Activated CD4-positive, alpha-beta T cell treated with anti-CD3 and anti-CD28 coated beads, Interleukin-2, amount 50 U/mL, for 48 hours (primary cell): ENCODE data around the gene SLC25A27.
"Not testable (repeated sequence)": the region's sequence is repeated elsewhere in the genome, so short reads cannot be mapped to it uniquely, and the experiment has no call there.

Experiments used
- DNase-seq, 2 experiments: peaks; one replicate each; pipeline ENCODE4 v3.0.0-alpha.2; 2020

Gene SLC25A27, protein sequence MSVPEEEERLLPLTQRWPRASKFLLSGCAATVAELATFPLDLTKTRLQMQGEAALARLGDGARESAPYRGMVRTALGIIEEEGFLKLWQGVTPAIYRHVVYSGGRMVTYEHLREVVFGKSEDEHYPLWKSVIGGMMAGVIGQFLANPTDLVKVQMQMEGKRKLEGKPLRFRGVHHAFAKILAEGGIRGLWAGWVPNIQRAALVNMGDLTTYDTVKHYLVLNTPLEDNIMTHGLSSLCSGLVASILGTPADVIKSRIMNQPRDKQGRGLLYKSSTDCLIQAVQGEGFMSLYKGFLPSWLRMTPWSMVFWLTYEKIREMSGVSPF

DNA sequence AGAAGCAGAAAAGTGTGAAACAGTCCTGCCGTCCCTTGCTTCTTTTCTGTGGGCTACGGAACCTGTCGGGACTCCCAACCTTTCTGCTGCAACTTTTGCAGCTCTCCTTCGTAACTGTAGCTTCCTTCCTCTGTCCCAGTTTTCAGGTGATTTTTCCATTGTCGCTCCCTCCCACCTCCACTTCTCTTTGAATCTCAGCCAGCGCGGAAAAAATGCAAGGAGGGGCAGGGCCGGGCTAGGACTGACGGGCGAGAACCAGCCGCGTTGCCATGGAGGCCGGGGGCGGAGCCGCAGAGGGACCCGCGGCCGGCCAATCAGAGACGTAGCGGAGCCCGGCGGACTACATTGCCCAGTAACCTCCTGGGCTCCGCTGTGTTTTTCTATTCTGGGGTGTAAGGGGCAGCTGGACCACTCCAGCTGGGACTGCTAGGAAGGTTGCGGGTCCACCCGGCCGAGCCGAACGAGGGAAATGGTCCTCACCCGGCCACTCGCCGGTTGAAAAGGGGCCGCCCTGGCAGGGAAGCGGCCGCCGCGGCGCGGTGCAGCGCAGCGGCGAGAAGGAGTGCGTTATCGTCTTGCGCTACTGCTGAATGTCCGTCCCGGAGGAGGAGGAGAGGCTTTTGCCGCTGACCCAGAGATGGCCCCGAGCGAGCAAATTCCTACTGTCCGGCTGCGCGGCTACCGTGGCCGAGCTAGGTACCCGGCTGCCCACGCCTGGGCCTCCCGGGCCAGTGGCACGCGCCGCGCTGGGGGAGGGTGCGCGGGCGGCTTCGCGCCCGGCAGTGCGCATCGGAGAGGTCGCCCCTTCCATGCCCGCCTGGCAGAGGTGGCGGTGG, at the start of gene SLC25A27, which contains the start of gene CYP39A1:
Gene SLC25A27 (plus strand): TSS at position 373 of the 836 bp plus-strand sequence. CDS start 218 bp downstream, at position 591.
Gene CYP39A1 (minus strand): TSS at position 216 of the 836 bp plus-strand sequence. CDS start 236 bp downstream, outside the sequence.
- peak; percentile 85 to 87 for DNase-seq

GRCh38 chr6:46605091-46605797, 47.5 kb upstream of the SLC25A27 start:
- DNase-seq, result no peak

DNA sequence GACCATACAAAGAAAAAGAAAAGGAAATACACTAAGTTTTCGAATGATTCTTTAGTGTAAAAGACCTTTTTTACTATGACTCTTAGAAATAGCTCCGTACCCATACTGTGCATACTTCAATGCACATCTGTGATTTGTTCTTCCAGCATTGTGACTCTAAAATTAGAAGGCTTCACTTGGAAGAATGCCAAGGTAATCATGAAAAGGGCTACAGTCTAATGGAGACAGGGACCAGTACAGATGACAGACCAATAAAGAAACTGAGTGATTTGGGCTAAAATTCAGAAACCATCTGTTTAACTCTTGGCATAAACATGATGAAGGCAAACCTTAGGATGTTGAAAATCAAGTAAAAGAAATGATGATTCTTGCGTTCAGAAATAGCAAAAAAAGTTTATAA, 46.4 kb upstream of the SLC25A27 start:
- DNase-seq, result no peak

DNA sequence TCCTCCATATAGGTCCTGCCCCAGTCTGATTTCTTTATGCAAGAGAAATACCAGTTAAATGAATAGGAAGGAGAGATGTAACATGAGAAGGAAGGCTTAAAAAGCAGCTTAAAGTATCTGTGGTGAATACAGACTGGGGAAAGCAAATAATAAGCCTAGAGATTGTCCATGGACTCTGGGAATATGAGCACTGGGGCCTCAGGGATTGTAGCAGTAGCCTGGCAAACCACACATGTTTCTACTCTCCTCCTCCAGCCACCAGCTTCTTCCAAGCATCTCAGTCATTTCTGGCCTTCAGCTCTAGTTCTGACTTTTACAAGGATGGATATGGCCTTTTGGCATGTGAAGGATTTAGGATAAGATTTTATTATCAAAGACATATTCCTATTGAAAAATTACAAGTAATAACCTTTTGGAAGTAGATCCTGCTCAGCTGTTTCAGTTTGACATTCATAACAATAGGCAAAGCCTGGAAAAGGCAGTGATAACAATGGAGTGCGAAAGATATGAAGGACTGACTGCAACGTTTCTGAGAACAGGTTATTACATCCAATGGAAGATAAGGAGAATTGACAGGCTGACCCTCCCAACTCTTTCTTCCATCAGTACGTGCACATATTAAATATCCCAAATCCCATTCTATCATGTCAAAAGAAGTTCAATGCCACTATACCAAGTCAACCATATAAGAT, 41.8 kb upstream of the SLC25A27 start:
- no peak for DNase-seq

GRCh38 chr6:46612645-46613044, 40.1 kb upstream of the SLC25A27 start:
- no peak for DNase-seq

GRCh38 chr6:46618726-46619125, 34.0 kb upstream of the SLC25A27 start:
- no peak for DNase-seq

- DNase-seq, result no peak
Observed at GRCh38 chr6:46626228-46626909, 26.4 kb upstream of the SLC25A27 start.

DNA sequence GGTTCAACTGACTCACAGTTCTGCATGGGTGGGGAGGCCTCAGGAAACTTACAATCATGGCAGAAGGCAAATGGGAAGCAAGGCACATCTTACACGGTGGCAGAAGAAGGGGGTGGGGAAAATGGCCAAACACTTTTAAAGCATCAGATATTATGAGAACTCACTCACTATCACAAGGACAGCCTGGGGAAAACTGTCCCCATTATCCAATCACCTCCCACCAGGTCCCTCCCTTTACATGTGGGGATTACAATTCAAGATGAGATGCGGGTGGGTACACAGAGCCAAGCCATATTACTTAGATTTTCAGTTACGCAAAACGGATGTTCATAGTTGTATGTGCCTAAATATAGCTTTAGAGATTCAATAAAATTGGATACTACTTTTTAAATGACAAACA, 25.8 kb upstream of the SLC25A27 start:
- no peak for DNase-seq

DNA sequence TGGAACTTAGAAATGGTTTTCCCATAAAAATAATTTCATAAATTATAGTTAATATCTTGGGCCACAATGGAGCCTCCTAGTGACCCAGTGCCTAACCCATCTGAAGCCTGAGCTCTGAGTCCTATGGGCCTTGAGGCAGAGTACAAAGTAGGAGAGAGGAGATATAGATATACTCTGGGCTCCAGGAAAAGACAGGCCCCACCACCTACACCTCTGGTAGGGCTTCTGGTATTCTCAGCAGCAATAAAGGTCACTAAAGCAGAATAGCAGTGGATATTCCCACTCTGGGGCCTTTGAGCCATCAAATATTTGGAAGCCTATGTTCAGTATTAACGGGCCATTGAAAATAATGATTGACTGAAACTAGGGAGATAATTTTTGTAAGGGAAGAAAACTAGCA, 24.3 kb upstream of the SLC25A27 start:
- no peak for DNase-seq

DNA sequence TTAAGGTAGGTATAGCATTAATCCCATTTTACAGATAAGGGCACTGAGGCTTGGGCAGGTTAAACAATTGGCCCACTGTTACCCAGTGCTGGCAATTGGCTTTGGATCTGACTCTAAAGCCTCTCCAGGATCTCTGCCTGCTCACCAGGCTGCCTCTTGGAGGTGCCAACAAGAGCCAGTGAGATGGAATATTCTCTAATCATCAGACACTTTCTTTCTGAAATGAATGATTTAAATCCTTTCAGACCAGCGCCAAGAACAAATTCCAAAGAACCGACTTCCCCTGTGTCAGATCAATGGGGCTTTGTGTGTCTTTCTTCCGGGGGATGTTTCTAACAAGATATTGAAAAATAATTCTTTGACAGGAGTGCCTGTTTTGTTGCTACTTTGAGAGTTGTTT, 23.8 kb upstream of the SLC25A27 start:
- no peak for DNase-seq

DNA sequence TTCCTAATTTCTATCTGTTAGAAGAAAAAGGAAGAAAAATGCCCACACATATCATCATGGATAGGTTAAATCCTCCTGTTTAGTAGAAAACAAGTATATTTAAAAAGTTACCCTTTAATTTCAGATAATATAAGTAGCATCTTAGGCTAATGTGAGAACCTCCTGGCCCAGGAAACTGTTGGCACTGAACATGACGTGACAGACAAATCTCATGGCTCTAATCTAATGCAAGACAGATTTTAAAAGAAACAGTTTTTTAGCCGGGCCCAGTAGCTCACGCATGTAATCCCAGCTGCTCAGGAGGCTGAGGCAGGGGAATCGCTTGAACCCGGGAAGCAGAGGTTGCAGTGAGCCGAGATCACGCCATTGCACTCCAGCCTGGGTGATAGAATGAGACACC, 23.1 kb upstream of the SLC25A27 start:
- DNase-seq, result no peak

GRCh38 chr6:46632053-46632452, 20.7 kb upstream of the SLC25A27 start:
- no peak for DNase-seq

GRCh38 chr6:46635462-46635861, 17.3 kb upstream of the SLC25A27 start:
- DNase-seq, result no peak

DNA sequence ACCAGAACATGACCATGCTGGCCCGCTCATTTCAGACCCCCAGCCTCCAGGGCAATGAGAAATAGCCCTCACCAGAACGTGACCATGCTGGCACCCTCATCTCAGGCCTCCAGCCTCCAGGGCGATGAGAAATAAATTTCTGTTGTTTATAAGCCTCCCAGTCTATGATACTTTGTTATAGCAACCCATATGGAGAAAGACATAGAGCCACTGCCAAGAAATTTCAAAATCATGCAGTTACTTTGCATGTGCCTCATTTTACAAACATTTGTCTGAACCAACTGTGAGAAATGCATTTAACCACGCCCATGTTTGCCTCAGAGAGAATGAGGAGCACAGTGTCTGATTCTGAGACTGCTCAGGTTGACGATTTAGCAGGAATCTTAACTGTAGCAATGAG, 15.6 kb upstream of the SLC25A27 start:
- DNase-seq, result no peak

DNA sequence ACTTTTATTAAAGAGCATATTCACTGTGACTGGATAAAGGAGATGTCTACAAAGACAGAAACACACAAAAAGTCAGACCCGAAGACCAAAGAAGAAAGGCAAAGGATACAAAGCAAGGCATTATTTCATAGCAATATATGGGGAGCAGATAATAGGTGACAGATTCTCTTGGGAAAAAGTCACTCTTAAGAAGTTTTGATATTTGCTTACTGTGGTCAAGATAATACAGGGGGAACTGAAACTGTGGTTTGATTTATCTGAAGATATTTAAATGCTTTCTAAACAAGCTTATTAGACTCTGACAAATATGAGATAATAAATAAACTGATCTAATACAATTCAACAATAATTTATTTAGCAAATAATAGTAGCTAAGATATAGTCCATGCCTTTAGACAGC, 14.8 kb upstream of the SLC25A27 start:
- DNase-seq, result no peak

GRCh38 chr6:46638650-46639049, 14.1 kb upstream of the SLC25A27 start:
- DNase-seq, result no peak

- DNase-seq, result no peak
Observed at GRCh38 chr6:46642928-46643751, 9.6 kb upstream of the SLC25A27 start.

GRCh38 chr6:46645265-46645664, 7.5 kb upstream of the SLC25A27 start:
- no peak for DNase-seq

DNA sequence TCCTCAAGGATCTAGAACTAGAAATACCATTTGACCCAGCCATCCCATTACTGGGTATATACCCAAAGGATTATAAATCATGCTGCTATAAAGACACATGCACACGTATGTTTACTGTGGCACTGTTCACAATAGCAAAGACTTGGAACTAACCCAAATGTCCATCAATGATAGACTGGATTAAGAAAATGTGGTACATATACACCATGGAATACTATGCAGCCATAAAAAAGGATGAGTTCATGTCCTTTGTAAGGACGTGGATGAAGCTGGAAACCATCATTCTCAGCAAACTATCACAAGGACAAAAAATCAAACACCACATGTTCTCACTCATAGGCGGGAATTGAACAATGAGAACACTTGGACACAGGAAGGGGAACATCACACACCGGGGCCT, 4.7 kb upstream of the SLC25A27 start:
- not testable (repeated sequence) for DNase-seq

DNA sequence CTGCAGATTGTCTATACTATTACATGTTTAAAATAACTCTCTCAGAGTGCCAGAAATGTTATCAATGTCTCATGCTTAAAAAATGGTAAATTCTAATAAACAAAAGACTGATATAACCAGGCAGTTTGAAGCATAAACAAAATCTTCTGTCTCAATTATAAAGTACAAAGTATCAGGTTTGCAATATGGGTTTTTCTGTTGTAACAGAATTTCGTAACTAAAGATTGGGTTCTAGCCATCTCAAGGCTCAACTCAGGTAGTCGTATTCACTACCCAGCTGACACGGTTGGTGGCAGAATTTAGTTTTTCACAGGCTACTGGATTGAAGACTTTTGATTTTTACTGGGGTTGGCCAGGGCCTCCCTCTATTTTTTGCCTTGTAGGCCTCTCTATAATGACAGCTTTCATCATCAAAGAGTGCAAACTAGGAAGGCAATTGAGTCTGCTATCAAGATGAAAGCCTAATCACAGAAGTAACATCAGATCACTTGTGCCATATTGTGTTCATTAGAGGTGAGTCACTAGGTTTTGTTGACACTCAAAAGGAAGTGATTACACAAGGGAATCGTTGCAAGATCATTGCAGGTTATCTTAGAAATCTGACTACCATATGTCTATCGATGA, 3.8 kb upstream of the SLC25A27 start:
- DNase-seq, result no peak

DNA sequence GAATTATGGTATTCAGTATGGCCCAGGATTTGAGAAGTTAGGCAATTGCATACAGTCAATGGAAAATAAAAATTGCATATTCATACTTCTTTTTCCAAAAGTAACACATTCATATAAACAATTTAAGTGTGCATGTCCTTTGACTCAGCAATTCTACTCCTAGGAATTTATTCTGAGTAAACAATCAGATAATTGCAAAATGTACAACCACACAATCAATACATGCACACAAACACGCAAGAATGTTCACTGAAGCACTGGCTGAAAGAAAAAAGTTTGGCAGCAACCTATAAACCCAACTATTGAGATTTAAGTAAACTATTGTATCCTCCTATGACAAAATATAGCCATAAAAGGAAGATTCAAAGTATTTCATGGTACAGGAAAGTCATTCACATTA, 1.8 kb upstream of the SLC25A27 start:
- no peak for DNase-seq
